ENCODE measurements around the gene CD247. TPM values are rescaled to one million over a fixed set of nuclear protein-coding genes. Genes with fewer than 3 reads are reported as not detected.

CD247 gene
- total and polyA plus RNA-seq, 10 of the 15 experiments (the other 5 are each of a cell fraction or from before 2014, with no cell fraction given): 0.10 to 0.77 (median 0.30) TPM

- CTCF ChIA-PET: interaction anchor here (0.8 to 1.2 kb wide), 2 partner anchors 11 to 21 kb away, joined by 4 read pairs; no protein-coding TSS in a partner anchor
- no peak for TF ChIP-seq CTCF (IDR thresholded peaks at IDR 0.05 in 2 of 3, conservative IDR thresholded peaks at IDR 0.05 in 1 of 3; ENCODE audit: control insufficient read depth in 2 of 3, extremely low read depth in 1 of 3, insufficient read depth in 1 of 3, low read depth in 3 of 3, low read length in 3 of 3)
- TF ChIP-seq ZNF384 (IDR thresholded peaks at IDR 0.05; ENCODE audit: borderline replicate concordance, low read depth, low read length): no peak
- TF ChIP-seq WRNIP1 (IDR thresholded peaks at IDR 0.05; ENCODE audit: borderline replicate concordance, low read depth, low read length): no peak
- no peak for TF ChIP-seq ZNF592 (IDR thresholded peaks at IDR 0.05)
- no peak for TF ChIP-seq ETV6 (conservative IDR thresholded peaks at IDR 0.05 in 1 of 2, IDR thresholded peaks at IDR 0.05 in 1 of 2; ENCODE audit: borderline replicate concordance in 1 of 2, low read depth in 1 of 2)
- no peak for TF ChIP-seq ZBTB33 (IDR thresholded peaks at IDR 0.05)
- no peak for TF ChIP-seq NBN (IDR thresholded peaks at IDR 0.05)
- no peak for TF ChIP-seq SKIL (IDR thresholded peaks at IDR 0.05; ENCODE audit: low read depth, poor library complexity, severe bottlenecking)
- no peak for TF ChIP-seq SMC3 (IDR thresholded peaks at IDR 0.05; ENCODE audit: borderline replicate concordance, low read length)
- no peak for TF ChIP-seq EZH2 (IDR thresholded peaks at IDR 0.05; ENCODE audit: borderline replicate concordance, control insufficient read depth, low read depth, low read length)
- TF ChIP-seq ZNF24 (IDR thresholded peaks at IDR 0.05): no peak
- TF ChIP-seq ZNF622 (IDR thresholded peaks at IDR 0.05): no peak
- TF ChIP-seq MXI1 (IDR thresholded peaks at IDR 0.05; ENCODE audit: low read depth, low read length): no peak
- no peak for TF ChIP-seq MTA3 (IDR thresholded peaks at IDR 0.05; ENCODE audit: borderline replicate concordance, low read length)
Measured at GRCh38 chr1:167561753-167562152, 43.4 kb upstream of the CD247 start.

More at GRCh38 chr1:167561753-167562152, 43.4 kb upstream of the CD247 start:
- H3K9me3 ChIP-seq (replicated peaks; ENCODE audit: control insufficient read depth, insufficient read depth, low read length): no peaks in the 10 kb centered on the region
- no peaks in the 10 kb centered on the region for H3K27me3 ChIP-seq (replicated peaks in 1 of 2; ENCODE audit: control insufficient read depth in 2 of 2, insufficient read depth in 2 of 2, low read length in 1 of 2)
- 84% methylated on average over 6 of the region's 6 CpGs for WGBS (ENCODE audit: insufficient coverage, insufficient replicate concordance, low lambda C conversion rate, missing lambda C conversion rate)
- intact Hi-C loops (cut with micrococcal nuclease; ENCODE audit: unreplicated experiment): no loop called here
- RAD21 ChIA-PET (ENCODE audit: unreplicated experiment): interaction anchor here (1.1 kb wide), 1 partner anchor 39 kb away, joined by 3 read pairs; no protein-coding TSS in a partner anchor
- H3K4me1 ChIP-seq (ENCODE audit: control insufficient read depth, insufficient read depth, low read length): peaks cover 5% of the 10 kb centered on the region; the same call in 1 of the 2 replicates
- no peak overlapping the region for H2AFZ ChIP-seq (ENCODE audit: control insufficient read depth, low read depth, low read length)
- POLR2A ChIA-PET: no interaction called here
- no peak overlapping the region for H3K27ac ChIP-seq (ENCODE audit: control insufficient read depth, insufficient read depth)
- H3K4me3 ChIP-seq: no peak overlapping the region
- H3K4me2 ChIP-seq (ENCODE audit: control insufficient read depth, insufficient read depth): no peak overlapping the region
- ATAC-seq: no peak
- no peak for DNase-seq (ENCODE audit: low read depth, low spot score)
- no peaks in the 10 kb centered on the region for H3K79me2 ChIP-seq (ENCODE audit: control insufficient read depth, insufficient read depth, low read length)
- H3K9ac ChIP-seq (ENCODE audit: control insufficient read depth, insufficient read depth, low read length): no peak overlapping the region
- no TSS peak for BruUV-seq (replicated peaks)
- FAIRE-seq: no peak
- SMC1A ChIA-PET (ENCODE audit: uncharacterized antibody, unreplicated experiment): interaction anchor here (0.6 to 1.9 kb wide), 3 partner anchors 8 to 120 kb away, joined by 3 to 6 read pairs (median 3); partner anchors contain the start of gene CREG1
- in situ Hi-C loops (cut with MboI): no loop called here
- no peaks in the 10 kb centered on the region for H4K20me1 ChIP-seq (ENCODE audit: control insufficient read depth, insufficient read depth)
- H3K36me3 ChIP-seq (ENCODE audit: control insufficient read depth in 2 of 2, insufficient read depth in 2 of 2, low read length in 1 of 2): no peaks in the 10 kb centered on the region
